HG03135 (cell line): ENCODE measurements around the gene RIN3.
"Not testable (repeated sequence)": the region's sequence is repeated elsewhere in the genome, so short reads cannot be mapped to it uniquely, and the experiment has no call there.

Experiments used
- ATAC-seq: cut with Tn5 transposase; IDR thresholded peaks from one replicate; pipeline ENCODE4 v1.9.1; 2021; ENCODE audit warnings: mild to moderate bottlenecking, moderate library complexity; ENCODE audit not compliant: unreplicated experiment

RIN3 gene

GRCh38 chr14:92706386-92706785, 192.8 kb downstream of the RIN3 start:
- ATAC-seq = no peak

DNA sequence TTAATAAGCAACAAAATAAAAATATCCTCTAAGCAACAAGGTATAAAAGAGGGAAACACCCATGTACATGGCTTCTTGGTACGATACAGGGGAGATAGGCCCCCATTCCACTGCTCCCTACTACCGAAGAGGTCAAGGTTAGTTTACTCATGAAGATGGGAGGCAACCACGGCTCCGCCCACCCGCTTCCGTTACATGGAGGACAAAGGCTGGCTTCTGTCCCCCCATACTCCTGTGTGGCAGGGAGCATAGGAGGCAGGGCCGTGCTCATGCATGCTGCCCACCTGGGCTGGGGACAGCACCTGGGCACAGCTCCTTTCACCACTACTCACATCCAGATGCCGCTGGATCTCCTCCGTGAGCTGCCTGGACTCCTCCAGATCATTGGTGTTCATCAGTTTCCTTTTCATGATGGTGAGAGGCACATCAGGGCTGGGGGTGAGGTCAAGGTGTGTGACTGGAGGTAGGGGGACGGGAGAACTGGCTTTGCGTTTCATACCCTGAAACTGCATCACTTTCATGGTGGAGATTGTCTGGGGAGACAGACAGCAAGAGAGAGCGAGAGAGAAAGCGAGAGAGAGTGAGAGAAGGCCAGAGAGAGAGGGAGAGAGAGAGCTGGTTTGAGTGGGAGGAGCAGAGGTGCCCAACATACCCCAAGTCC, 195.9 kb downstream of the RIN3 start:
- ATAC-seq = no peak

DNA sequence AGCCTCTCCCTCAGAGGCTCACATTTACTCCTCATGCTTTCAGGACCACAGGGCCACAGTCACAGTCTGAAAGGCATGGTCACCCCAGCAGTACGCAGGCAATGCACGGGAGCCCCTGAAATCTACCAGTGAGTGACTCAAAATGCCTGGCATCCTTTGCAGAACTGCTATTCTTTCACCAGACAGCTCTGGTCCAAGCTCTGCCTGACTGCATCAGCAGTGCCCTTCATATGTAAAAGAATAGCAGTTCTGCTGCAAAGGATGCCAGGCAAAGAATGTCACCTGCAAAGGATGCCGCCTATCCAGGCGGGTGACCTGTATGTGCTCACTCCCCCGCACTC, 196.4 kb downstream of the RIN3 start:
- no peak for ATAC-seq

DNA sequence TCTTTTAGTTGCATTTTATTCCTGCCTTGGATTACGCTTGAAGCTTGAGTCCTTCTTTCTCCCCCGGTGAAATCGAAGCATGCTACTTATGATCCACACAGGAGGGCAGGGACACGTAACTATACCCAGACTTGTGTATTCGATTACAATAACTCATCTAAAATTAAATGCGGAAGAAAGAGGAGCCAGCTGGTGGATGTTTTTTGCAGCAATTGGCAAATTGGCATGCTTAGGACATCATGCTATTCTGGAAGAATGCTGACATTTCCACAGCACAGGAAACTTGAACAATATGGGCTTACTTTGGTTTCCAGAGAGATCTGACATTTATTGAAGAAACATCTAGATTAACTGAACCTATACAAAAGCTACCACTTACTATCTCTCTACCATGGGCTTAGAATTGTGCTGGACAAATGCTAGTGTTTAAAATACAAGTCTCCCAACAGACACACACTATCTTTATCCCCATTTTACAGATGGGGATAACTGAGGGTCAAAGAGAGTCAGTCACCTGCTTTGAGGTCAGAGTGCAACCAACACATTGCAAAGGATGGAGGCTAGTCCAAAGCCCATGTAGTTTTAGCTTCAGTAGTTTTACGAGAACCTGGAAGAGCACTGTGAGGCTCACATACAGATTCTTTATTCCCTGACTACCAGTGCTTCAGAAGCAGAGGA, 198.5 kb downstream of the RIN3 start:
- no peak for ATAC-seq

DNA sequence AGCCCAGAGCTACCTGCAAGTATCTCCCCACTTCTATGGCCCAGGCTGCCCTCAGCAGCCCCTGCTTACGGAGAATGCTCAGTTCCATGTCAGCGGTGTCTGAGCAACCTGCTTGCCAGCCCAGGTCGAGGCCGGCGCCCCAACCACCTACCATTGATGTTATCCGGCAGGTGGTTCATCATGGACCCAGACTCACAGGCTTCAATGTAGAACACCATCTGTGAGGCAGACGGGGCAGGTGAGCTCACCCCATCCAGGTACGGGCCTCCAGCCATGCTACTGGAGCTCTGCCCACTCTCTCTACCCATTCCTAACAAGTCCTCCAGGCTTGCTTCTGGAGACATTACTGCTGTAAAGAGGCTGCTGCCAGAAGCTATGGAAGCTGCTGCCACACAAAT, 199.1 kb downstream of the RIN3 start:
- ATAC-seq = no peak

DNA sequence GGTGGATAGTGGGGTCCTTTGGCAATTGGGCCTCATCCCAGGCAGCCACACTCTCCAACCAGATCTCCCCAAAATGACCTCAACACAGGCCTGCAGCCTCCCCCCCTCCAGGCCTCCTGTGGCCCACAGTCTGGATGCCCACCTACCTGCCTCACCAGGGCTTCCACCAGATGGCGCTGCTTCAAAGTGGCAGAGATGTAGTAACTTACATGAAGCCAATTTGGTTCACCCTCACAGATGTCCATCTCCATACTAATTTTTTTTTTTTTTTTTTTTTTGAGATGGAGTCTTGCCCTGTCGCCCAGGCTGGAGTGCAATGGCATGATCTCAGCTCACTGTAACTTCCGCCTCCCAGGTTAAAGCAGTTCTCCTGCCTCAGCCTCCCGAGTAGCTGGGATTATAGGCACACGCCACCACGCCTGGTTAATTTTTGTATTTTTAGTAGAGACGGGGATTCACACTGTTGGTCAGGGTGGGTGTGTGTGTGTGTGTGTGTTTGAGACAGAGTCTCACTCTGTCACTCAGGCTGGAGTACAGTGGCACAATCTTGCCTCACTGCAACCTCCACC, 201.2 kb downstream of the RIN3 start:
- not testable (repeated sequence) for ATAC-seq

GRCh38 chr14:92716131-92716530, 202.6 kb downstream of the RIN3 start:
- no peak for ATAC-seq

- no peak for ATAC-seq
Measured at GRCh38 chr14:92717571-92718042, 204.0 kb downstream of the RIN3 start.

DNA sequence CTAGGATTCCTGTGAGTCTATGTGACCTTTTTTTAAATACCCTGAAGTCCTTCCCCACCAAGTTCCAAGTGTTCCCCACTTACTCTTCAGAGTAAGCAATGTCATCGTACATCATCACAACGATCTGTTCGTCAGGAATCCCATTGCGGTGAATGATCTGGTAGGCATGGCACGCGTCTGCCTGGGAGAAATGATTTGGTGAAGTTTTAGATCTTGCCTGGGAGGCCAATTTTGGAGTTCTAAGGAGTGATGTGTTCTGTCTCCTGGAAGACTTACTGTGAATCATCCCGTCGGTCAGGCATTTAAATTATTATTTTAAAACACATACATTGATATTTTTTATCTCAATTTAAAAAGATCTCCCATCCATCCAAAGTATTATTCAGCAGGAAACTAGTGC, 205.1 kb downstream of the RIN3 start:
- no peak for ATAC-seq

DNA sequence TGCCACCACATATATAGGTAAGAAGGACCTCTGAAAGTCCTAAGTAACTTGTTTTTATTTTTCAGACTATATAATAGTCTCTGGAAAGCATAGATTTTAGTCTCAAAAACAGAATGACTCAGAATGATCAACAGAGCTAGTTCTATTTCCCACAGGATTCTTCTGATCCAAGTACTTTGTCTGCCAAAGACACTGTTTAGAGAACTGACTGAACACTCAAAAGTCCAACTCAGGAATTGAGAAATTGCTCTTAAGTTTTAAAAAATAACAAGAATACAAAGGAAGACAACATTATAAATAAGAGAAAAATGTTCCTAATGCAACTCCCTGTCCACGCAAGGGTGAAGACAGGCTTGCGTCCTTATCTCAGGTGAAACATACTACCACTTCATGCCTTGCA, 205.8 kb downstream of the RIN3 start:
- no peak for ATAC-seq

DNA sequence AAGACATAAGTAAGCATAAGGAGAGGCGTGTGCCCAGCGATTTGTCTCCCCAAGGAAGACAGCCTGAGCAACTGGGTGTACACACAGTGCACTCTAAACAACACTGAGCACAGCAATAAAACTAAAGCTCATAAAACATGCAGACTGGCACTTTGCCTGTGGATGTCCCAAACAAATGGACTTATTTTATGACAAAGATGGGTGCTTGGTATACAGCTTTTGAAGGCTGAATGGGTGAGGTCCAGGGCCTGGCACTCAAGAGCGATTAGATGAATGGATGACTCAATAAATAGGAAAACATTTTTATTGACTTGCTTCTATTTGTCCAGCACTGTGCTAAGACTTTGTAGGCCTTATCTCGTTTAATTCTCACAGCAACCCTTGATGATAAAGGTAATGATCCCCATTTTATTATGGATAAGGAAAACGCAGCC, 206.3 kb downstream of the RIN3 start:
- ATAC-seq = no peak

DNA sequence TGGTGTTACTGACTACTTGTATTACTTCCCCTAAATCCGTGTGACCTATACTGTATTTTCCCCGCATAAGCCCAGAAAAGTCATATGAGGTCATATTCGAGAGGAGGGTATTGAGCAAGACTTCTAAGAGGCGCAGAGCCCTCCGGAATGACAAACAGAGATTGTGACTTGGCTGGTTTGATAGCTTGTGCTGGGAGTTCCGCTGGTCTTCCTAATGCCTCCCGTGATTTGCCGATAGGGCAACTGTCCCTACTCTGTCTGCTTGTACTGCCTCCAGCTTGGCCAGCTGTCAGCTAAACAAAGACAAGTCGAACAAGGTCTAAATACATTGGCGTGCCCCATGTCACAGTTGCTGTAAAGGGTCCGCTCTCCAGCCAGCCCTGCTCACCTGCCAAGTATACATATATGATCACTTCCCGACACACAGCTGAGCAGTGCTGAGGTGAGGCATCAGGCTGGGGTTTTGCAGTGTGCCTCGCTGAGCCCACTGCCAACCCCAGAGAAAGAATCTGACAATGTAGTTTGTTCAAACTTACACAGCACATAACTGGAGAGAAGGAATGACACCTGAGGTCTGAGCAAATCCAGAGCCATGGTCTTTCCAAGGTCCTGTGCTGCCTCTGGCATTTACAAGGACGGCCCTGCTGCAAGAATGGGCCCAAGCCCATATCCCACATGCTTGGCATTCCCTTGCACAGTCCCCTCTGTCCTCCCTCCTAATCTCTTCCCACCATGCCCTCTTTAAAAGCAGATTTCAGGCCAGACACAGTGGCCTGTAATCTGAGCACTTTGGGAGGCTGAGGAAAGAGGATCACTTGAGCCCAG, 211.1 kb downstream of the RIN3 start:
- ATAC-seq = no peak

DNA sequence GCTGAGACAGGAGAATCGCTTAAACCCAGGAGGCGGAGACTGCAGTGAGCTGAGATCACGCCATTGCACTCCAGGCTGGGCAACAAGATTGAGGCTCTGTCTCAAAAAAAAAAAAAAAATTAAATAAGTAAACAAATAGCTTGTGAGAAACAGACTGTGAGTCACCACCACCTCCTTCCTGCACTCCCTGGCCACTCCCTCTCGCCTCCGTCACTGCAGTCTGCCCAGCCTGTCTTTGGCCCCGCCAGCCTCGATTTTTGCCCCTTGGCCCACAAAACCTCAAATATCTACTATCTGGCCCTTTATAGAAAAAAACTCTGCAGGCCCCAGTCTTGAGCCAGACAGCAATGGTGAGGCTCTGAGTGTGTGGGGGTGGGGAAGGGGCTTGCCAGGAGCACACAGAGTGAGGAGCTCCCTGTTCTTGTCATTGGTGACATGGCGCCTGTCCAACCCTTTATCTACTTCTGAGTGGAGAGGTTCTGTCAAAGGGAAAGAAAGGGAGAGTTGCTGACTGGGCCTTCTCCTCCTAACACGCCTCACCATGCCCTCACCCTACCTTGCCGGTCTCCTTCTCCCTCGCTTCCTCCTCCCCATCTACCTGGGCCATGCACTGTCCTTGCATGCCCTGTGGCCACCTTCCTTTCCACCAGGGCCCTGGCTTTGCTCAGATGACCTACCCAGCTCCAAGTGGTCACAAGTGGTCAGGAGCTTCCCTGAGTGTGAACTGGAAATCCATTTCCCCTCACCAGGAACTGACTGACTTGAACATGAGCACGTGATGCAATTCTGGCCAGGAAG, 212.8 kb downstream of the RIN3 start:
- ATAC-seq = no peak

DNA sequence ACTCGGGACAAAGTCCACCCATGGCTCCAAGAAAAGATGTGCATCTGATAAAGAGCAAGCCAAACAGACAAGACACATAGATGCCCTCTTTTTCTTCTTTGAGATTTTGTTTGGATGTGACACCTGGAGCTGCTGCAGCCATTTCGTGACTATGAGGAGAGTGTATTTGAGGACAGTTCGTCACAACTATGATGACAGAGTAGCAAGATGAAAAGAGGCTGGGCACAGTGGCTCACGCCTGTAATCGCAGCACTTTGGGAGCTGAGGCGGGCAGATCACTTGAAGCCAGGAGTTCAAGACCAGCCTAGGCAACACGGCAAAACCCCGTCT, 213.3 kb downstream of the RIN3 start:
- no peak for ATAC-seq

GRCh38 chr14:92728759-92729364, 215.3 kb downstream of the RIN3 start:
- ATAC-seq = no peak

- peak; percentile 78 for ATAC-seq
Measured at GRCh38 chr14:92729634-92730358, 216.2 kb downstream of the RIN3 start.

DNA sequence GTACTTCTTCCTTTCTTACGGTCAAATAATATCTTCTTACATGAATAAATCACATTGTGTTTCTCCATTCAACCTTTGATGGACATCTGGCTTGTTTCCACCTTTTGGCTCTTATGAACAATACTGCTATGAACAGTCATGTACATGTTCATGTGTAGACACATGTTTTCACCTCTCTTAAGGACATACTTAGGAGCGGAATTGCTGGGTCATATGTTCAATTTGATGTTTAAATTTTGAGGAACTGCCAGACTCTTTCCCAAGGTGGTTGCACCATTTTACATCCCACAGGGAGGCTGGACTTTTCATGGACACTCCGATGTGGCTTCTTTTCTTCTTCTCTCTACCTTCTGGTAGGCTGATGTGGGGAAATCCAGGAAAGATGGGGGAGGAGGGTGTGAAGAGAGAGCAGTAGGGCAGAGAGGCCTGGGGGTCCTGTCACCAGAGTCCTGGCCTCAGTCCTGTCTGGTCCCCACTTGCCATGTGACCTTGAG, 218.1 kb downstream of the RIN3 start:
- no peak for ATAC-seq

DNA sequence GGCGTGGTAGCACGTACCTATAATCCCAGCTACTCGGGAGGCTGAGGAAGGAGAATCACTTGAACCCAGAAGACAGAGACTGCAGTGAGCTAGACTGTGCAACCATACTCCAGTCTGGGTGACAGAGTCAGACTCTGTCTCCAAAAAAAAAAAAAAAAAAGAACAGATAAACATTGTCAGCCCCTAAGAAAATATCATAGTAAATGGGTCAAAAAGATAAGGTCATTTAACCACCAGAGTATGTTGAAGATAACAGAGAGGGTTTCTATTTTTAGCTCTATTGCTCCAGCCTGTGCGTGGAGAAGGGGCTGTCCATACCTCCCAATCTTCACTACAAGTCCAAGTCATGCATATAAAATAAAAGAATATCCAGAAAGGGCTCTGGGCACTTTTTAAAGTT, 219.4 kb downstream of the RIN3 start:
- ATAC-seq = no peak

- ATAC-seq = no peak
Measured at GRCh38 chr14:92734618-92735017, 221.0 kb downstream of the RIN3 start.

GRCh38 chr14:92735344-92735743, 221.8 kb downstream of the RIN3 start:
- no peak for ATAC-seq
